ENCODE data around the gene OR14A2.

- TF ChIP-seq ZNF331 (CRISPR knock-in tag; IDR thresholded peaks at IDR 0.05; ENCODE audit: low read depth) = no peak
- TF ChIP-seq EZH2 (IDR thresholded peaks at IDR 0.05; ENCODE audit: low read depth, unreplicated experiment) = no peak
- no peak for TF ChIP-seq REST (IDR thresholded peaks at IDR 0.05; ENCODE audit: unreplicated experiment)
Observed at GRCh38 chr1:247721222-247721621, 26.7 kb downstream of the OR14A2 start.

Data from GM23338 (cell line).